Breast epithelium (tissue), 3 donors: ENCODE results near the gene WFDC9.

Source experiments
- POLR2A ChIP-seq: fragments of 450-650 bp; IDR thresholded peaks from one replicate; pipeline ENCODE4 v1.6.1; 2016; ENCODE audit warnings: antibody characterized with exemption, mild to moderate bottlenecking, moderate library complexity
- POLR2AphosphoS5 ChIP-seq, 3 donors: sonication (generic); formaldehyde crosslinking; IDR thresholded peaks; one replicate each; pipeline ENCODE4 v1.6.1; 2017; ENCODE audit warnings: antibody characterized with exemption in 3 of 3
- TF ChIP-seq, protein P1 (sequence below), 3 donors: fragments of 450-650 bp; IDR thresholded peaks; one replicate each; pipeline ENCODE4 v1.5.1; 2016 to 2017; ENCODE audit warnings: antibody characterized with exemption in 3 of 3, mild to moderate bottlenecking in 3 of 3, moderate library complexity in 3 of 3

DNA sequence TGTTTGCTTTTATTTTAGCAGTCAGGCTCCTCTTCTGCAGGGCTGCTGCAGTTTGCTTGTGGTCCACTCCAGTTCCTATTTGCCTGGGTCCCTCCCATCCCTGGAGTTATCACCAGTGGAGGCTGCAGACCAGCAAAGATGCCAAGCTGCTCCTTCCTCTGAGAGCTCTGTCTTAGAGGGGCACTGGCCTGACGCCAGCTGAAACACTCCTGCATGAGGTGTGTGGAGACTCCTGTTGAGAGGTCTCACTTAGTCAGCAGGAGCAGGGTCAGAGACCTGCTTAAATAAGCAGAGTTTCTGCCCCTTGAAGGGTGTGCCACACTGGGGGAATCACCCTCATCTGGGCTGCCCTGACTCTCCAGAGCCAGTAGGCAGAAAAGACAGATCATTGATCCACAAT is 35.8 kb downstream of the WFDC9 start:
- TF ChIP-seq, protein P1, sequence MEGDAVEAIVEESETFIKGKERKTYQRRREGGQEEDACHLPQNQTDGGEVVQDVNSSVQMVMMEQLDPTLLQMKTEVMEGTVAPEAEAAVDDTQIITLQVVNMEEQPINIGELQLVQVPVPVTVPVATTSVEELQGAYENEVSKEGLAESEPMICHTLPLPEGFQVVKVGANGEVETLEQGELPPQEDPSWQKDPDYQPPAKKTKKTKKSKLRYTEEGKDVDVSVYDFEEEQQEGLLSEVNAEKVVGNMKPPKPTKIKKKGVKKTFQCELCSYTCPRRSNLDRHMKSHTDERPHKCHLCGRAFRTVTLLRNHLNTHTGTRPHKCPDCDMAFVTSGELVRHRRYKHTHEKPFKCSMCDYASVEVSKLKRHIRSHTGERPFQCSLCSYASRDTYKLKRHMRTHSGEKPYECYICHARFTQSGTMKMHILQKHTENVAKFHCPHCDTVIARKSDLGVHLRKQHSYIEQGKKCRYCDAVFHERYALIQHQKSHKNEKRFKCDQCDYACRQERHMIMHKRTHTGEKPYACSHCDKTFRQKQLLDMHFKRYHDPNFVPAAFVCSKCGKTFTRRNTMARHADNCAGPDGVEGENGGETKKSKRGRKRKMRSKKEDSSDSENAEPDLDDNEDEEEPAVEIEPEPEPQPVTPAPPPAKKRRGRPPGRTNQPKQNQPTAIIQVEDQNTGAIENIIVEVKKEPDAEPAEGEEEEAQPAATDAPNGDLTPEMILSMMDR (IDR thresholded peaks at IDR 0.05): no peak
- TF ChIP-seq POLR2A (no peak), POLR2AphosphoS5 (IDR thresholded peaks at IDR 0.05) (no peak)
